Retinal pigment epithelial cell (primary cell): ENCODE results near the gene XYLB.

ENCODE experiments used
- DNase-seq: peaks from one replicate; pipeline ENCODE4 v3.0.0-alpha.2; 2010; ENCODE audit warnings: low read depth
- H3K4me3 ChIP-seq: 2 replicates; pipeline ENCODE4 v1.5.1; 2011; ENCODE audit warnings: mild to moderate bottlenecking, low read length, control low read depth, moderate library complexity
- CTCF ChIP-seq: conservative IDR thresholded peaks from 2 replicates; pipeline ENCODE4 v1.5.1; 2011; ENCODE audit warnings: low read depth, low read length, control low read depth, inconsistent platforms

Gene XYLB

GRCh38 chr3:38458796-38459498, 112.4 kb downstream of the XYLB start:
- no peak for DNase-seq
- TF ChIP-seq CTCF: no peak

GRCh38 chr3:38459499-38460048, 113.0 kb downstream of the XYLB start:
- no peak overlapping the region for H3K4me3 ChIP-seq
- DNase-seq: no peak
- TF ChIP-seq CTCF: no peak

More at GRCh38 chr3:38458796-38459498, 112.4 kb downstream of the XYLB start:
- H3K4me3 ChIP-seq: no peak overlapping the region

GRCh38 chr3:38460377-38461270, 114.0 kb downstream of the XYLB start:
- DNase-seq: no peak
- no peak for TF ChIP-seq CTCF
- no peak overlapping the region for H3K4me3 ChIP-seq
